GM13977 (cell line): ENCODE results near the gene CFAP97D1.

Experiments
- DNase-seq: peaks from one replicate; pipeline ENCODE4 v3.0.0; 2012; ENCODE audit warnings: low spot score
- CTCF ChIP-seq: IDR thresholded peaks from 2 replicates; pipeline ENCODE4 v1.5.1; 2012; ENCODE audit warnings: mild to moderate bottlenecking, control low read depth; ENCODE audit not compliant: insufficient read depth; ENCODE audit errors: extremely low read depth, missing control alignments
- in situ Hi-C: fragments of 300-500 bp; cut with MboI; formaldehyde crosslinking; loops from one replicate; pipeline ENCODE4 v1.12.0; 2022; ENCODE audit warnings: low sequenced_read_pairs, low pct_unique_long_range_greater_than_20kb, mixed read lengths, inconsistent platforms; ENCODE audit not compliant: unreplicated experiment

CFAP97D1 gene

DNA sequence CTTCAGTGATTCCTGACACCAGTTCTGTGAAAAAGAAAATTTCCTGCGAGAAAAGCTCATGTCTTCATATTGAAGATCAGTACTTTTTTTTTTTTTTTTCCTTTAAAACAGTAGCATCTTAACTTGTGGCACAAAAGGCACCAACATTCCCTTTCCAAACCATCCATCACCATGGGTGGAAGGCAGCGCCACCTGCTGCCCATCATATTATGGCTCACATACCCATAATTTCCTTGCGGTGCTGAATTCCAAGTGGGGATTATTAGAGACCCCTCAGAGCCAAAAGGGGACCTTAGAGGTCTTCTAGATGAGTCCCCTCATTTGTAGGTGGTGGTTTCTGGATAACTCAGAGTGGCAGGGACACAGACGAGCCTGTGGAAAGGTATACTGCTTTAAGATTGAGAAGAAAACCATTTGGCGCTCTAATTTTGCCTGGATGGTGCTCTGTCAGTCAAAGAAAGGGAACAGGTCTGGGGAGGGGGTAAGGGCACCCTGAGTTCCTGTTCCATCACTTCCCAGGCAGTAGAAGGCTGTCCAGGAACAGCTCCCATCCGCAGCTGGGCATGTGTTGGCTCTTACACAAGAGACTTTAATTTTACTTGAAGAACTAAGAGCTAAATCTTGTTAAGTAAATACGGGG is 13.7 kb upstream of the CFAP97D1 start:
- TF ChIP-seq CTCF = peak; percentile 83
- DNase-seq = no peak
- in situ Hi-C loops = no loop called here

GRCh38 chr17:43767053-43767712 is 13.1 kb upstream of the CFAP97D1 start:
- DNase-seq = no peak
- in situ Hi-C loops = no loop called here
- no peak for TF ChIP-seq CTCF

DNA sequence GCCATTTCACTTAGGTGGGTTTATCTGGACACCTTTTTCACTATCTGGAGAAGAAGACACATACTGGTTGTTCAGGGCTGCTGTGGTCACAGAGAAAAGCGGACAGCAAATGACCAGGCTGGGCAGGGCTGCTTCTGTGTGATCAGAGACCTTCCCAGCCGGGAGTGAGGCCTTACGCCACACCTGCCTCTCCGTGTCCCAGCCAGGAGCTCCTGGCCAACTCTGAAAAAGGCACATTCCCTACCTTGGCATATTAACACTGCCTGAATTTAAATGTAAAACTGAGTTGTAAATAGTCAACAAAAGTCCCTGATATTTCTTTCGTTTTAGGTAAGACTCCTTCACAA is 12.5 kb upstream of the CFAP97D1 start:
- TF ChIP-seq CTCF = no peak
- in situ Hi-C loops = no loop called here
- no peak for DNase-seq

DNA sequence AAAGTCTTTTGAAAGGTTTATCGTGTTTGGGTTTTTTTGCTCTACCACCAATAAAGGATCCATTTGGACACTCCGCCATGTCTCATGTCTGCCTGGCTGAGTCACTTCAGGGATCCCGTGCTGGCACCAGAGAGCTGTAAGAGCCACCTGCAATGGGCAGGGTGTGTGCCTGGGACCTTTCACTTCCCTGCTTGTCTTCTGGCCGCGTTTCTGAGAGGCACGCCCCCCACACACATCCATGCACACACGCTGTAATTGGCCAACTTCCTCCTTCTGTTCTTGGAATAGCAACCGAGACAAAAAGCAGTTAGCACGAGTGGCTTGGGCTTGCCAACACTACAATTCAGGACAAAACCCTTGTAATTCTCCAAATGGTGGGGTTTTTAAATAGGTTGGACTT is 11.9 kb upstream of the CFAP97D1 start:
- no peak for TF ChIP-seq CTCF
- no peak for DNase-seq
- in situ Hi-C loops = no loop called here

DNA sequence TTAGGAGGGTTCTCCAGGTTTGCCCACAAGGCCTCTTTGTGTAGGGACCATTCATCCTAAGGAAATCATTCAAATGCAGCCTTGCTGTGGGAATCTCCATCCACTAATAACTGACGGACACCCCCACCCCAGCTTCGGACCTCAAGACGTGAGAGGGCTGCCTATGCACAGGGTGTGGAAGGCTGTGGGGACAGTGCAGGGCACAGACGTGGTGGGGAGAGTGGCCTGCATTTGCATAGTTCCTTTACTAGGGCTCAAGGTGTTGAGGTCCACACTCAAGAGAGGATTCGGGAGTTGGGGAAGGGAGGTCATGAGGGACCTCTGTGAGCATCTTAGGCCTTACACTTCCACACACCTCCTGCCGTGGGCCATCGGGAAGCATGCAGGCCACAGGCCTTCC is 11.3 kb upstream of the CFAP97D1 start:
- no peak for DNase-seq
- in situ Hi-C loops = no loop called here

GRCh38 chr17:43769426-43769825 is 10.8 kb upstream of the CFAP97D1 start:
- no peak for DNase-seq
- no peak for TF ChIP-seq CTCF
- in situ Hi-C loops = no loop called here

More for the DNA sequence above, 11.3 kb upstream of the CFAP97D1 start:
- no peak for TF ChIP-seq CTCF

GRCh38 chr17:43769859-43770258 is 10.4 kb upstream of the CFAP97D1 start:
- in situ Hi-C loops = no loop called here
- no peak for TF ChIP-seq CTCF
- no peak for DNase-seq
